ENCODE data around the gene SDCCAG8. TPM values are rescaled to one million over a fixed set of nuclear protein-coding genes. Genes with fewer than 3 reads are reported as not detected.

The SDCCAG8 gene
- total RNA-seq, 2 donors from 2014 or later: 23.2 to 91.0 TPM

- Histone ChIP-seq H3K9me3 (no peaks in the 10 kb centered on the region), H3K4me3 (no peak overlapping the region), H3K27me3 (replicated peaks; ENCODE audit: insufficient read depth) (no peaks in the 10 kb centered on the region), H3K4me1 (ENCODE audit: control insufficient read depth in 1 of 2, low read depth in 2 of 2) (no peaks in the 10 kb centered on the region), H3K36me3 (peaks cover 5% of the 10 kb centered on the region), H3K27ac (no peak overlapping the region)
- no peak for DNase-seq (ENCODE audit: low spot score)
- TF ChIP-seq CTCF (IDR thresholded peaks at IDR 0.05): no peak
- ATAC-seq (ENCODE audit: insufficient number of reproducible peaks, low FRiP score, low read depth): no peak
Measured at GRCh38 chr1:243415663-243416408, 160.0 kb downstream of the SDCCAG8 start.

- Histone ChIP-seq H3K27ac (no peak overlapping the region), H3K9me3 (no peaks in the 10 kb centered on the region), H3K36me3 (peaks cover 5% of the 10 kb centered on the region), H3K4me1 (ENCODE audit: control insufficient read depth in 1 of 2, low read depth in 2 of 2) (no peaks in the 10 kb centered on the region), H3K4me3 (no peak overlapping the region), H3K27me3 (replicated peaks; ENCODE audit: insufficient read depth) (no peaks in the 10 kb centered on the region)
- DNase-seq (ENCODE audit: low spot score): no peak
- TF ChIP-seq CTCF (IDR thresholded peaks at IDR 0.05): no peak
- ATAC-seq (ENCODE audit: insufficient number of reproducible peaks, low FRiP score, low read depth): no peak
Measured at GRCh38 chr1:243416495-243416894, 160.7 kb downstream of the SDCCAG8 start.

- DNase-seq (ENCODE audit: low spot score) (no peak), ATAC-seq (ENCODE audit: insufficient number of reproducible peaks, low FRiP score, low read depth) (no peak)
- peaks cover 5% of the 10 kb centered on the region for H3K36me3 ChIP-seq
- H3K27ac ChIP-seq: no peak overlapping the region
- H3K4me3 ChIP-seq: no peak overlapping the region
- no peaks in the 10 kb centered on the region for H3K9me3 ChIP-seq
- no peaks in the 10 kb centered on the region for H3K4me1 ChIP-seq (ENCODE audit: control insufficient read depth in 1 of 2, low read depth in 2 of 2)
- TF ChIP-seq CTCF (IDR thresholded peaks at IDR 0.05): no peak
- H3K27me3 ChIP-seq (replicated peaks; ENCODE audit: insufficient read depth): no peaks in the 10 kb centered on the region
Measured at GRCh38 chr1:243420016-243420945, 164.4 kb downstream of the SDCCAG8 start.

- ATAC-seq (ENCODE audit: insufficient number of reproducible peaks, low FRiP score, low read depth) (no peak), DNase-seq (ENCODE audit: low spot score) (no peak)
- H3K36me3 ChIP-seq: peaks cover 5% of the 10 kb centered on the region
- peak overlapping the region; percentile 35 for H3K4me3 ChIP-seq
- H3K4me1 ChIP-seq (ENCODE audit: control insufficient read depth in 1 of 2, low read depth in 2 of 2): no peaks in the 10 kb centered on the region
- H3K27ac ChIP-seq: no peak overlapping the region
- no peaks in the 10 kb centered on the region for H3K27me3 ChIP-seq (replicated peaks; ENCODE audit: insufficient read depth)
- no peaks in the 10 kb centered on the region for H3K9me3 ChIP-seq
- TF ChIP-seq CTCF (IDR thresholded peaks at IDR 0.05): no peak
Measured at GRCh38 chr1:243420946-243421685, 165.3 kb downstream of the SDCCAG8 start.

Data from thoracic aorta (tissue), 2 donors.